B cell (primary cell): Measurements from ENCODE around the gene CRACR2A. TPM values are rescaled to one million over a fixed set of nuclear protein-coding genes. Genes with fewer than 3 reads are reported as not detected.

Experiments used
- ATAC-seq: fragments of 200-7000 bp; cut with Tn5 transposase; one replicate; pipeline ENCODE4 v1.10.0; 2021; ENCODE audit warnings: low read depth, mild to moderate bottlenecking, moderate number of reproducible peaks, moderate library complexity
- CTCF ChIA-PET: fragments of 350-600 bp; sonication (Branson Sonifier 250); formaldehyde crosslinking; loops from one replicate; lab custom pipeline; 2021; ENCODE audit warnings: antibody characterized with exemption, inconsistent platforms; lab: Charles Lee
- POLR2A ChIA-PET: fragments of 350-600 bp; sonication (Branson Sonifier 250); formaldehyde crosslinking; loops from one replicate; lab custom pipeline; 2021; ENCODE audit warnings: antibody characterized with exemption; lab: Charles Lee
- DNase-seq: peaks from one replicate; pipeline ENCODE4 v3.0.0; 2013
- H2AFZ ChIP-seq: 2 replicates; pipeline ENCODE4 v1.6.1; 2012; ENCODE audit warnings: mild to moderate bottlenecking, low read depth, low read length; ENCODE audit not compliant: insufficient read depth, poor library complexity, severe bottlenecking
- H3K27ac ChIP-seq, 2 donors: 1 replicate in 1 of 2; 2 replicates in 1 of 2; pipeline ENCODE4 v1.5.1; 2012 to 2013; ENCODE audit warnings: low read length in 2 of 2, mild to moderate bottlenecking in 2 of 2, moderate library complexity in 1 of 2
- H3K27me3 ChIP-seq, 4 experiments: fragments of 200-600 bp in 1 of 4; sonication (generic) in 1 of 4; replicated peaks in 1 of 4; 1 replicate in 2 of 4; 2 replicates in 2 of 4; pipeline versions ENCODE4 v1.6.1 to v1.7.0; 2013 to 2016; ENCODE audit warnings: low read length in 3 of 4, mild to moderate bottlenecking in 2 of 4, mixed read lengths in 1 of 4, moderate library complexity in 1 of 4; ENCODE audit not compliant: insufficient read depth in 4 of 4, control insufficient read depth in 3 of 4; ENCODE audit errors: control extremely low read depth in 1 of 4
- H3K36me3 ChIP-seq, 2 experiments: replicated peaks in 1 of 2; 1 replicate in 1 of 2; 2 replicates in 1 of 2; pipeline versions ENCODE4 v1.6.1 to v1.7.1; 2013; ENCODE audit warnings: low read length in 1 of 2; ENCODE audit not compliant: insufficient read depth in 2 of 2, control insufficient read depth in 1 of 2; ENCODE audit errors: control extremely low read depth in 1 of 2, extremely low read depth in 1 of 2
- H3K4me1 ChIP-seq, 2 donors: fragments of 200-600 bp in 1 of 2; sonication (generic) in 1 of 2; 1 replicate in 1 of 2; 2 replicates in 1 of 2; pipeline versions ENCODE4 v1.5.1 to v1.6.1; 2013 to 2017; ENCODE audit warnings: low read length in 2 of 2; ENCODE audit not compliant: control insufficient read depth in 2 of 2, insufficient read depth in 2 of 2
- H3K4me2 ChIP-seq: replicated peaks from 2 replicates; pipeline ENCODE3; 2012; ENCODE audit warnings: mild to moderate bottlenecking, low read depth, low read length; ENCODE audit not compliant: poor library complexity, severe bottlenecking
- H3K4me3 ChIP-seq, 5 experiments: fragments of 200-600 bp in 1 of 5; sonication (generic) in 1 of 5; 1 replicate in 3 of 5; 2 replicates in 2 of 5; pipeline versions ENCODE4 v1.5.1 to v1.7.0; 2011 to 2016; ENCODE audit warnings: low read length in 4 of 5, mild to moderate bottlenecking in 4 of 5, low read depth in 2 of 5, control low read depth in 1 of 5, moderate library complexity in 1 of 5; ENCODE audit not compliant: insufficient read depth in 1 of 5; ENCODE audit errors: control extremely low read depth in 1 of 5, extremely low read depth in 1 of 5
- H3K79me2 ChIP-seq: fragments of 200-600 bp; sonication (generic); one replicate; pipeline ENCODE4 v1.6.0; 2016; ENCODE audit warnings: low read length; ENCODE audit not compliant: control insufficient read depth, insufficient read depth
- H3K9ac ChIP-seq: fragments of 200-600 bp; sonication (generic); 2 replicates; pipeline ENCODE4 v1.6.1; 2017; ENCODE audit warnings: mild to moderate bottlenecking, low read length, moderate library complexity
- H3K9me3 ChIP-seq, 3 donors: one replicate each; pipeline versions ENCODE4 v1.6.1 to v1.7.1; 2013; ENCODE audit warnings: low read length in 2 of 3; ENCODE audit not compliant: control insufficient read depth in 2 of 3, insufficient read depth in 1 of 3; ENCODE audit errors: control extremely low read depth in 1 of 3
- H4K20me1 ChIP-seq: 2 replicates; pipeline ENCODE4 v1.6.0; 2012; ENCODE audit warnings: mild to moderate bottlenecking, low read length; ENCODE audit not compliant: insufficient read depth, control insufficient read depth, poor library complexity, severe bottlenecking
- H3K27ac Mint-ChIP-seq: one replicate; pipeline ENCODE4 v1.8.0; 2021; ENCODE audit warnings: mixed read lengths
- H3K27me3 Mint-ChIP-seq: one replicate; pipeline ENCODE4 v1.8.0; 2021; ENCODE audit warnings: mixed read lengths
- H3K4me1 Mint-ChIP-seq: one replicate; pipeline ENCODE4 v1.8.0; 2021; ENCODE audit warnings: mixed read lengths
- H3K4me3 Mint-ChIP-seq: one replicate; pipeline ENCODE4 v1.8.0; 2021; ENCODE audit warnings: mixed read lengths
- H3K9me3 Mint-ChIP-seq: one replicate; pipeline ENCODE4 v1.8.0; 2022; ENCODE audit warnings: mixed read lengths; ENCODE audit not compliant: insufficient read depth
- EZH2 ChIP-seq: IDR thresholded peaks from 2 replicates; pipeline ENCODE4 v1.6.1; 2012; ENCODE audit warnings: borderline replicate concordance, low read depth, mild to moderate bottlenecking, moderate library complexity, low read length; ENCODE audit not compliant: insufficient read depth, poor library complexity, severe bottlenecking
- whole genome bisulfite sequencing: methylation state at CpG from one replicate; pipeline ENCODE4 v1.1.5; 2013; ENCODE audit warnings: missing lambda C conversion rate; ENCODE audit not compliant: insufficient coverage; 5-methylcytosine and 5-hydroxymethylcytosine counted together
- intact Hi-C: fragments of 100-400 bp; cut with micrococcal nuclease; formaldehyde crosslinking; loops from one replicate; pipeline ENCODE4 v1.10.0; 2022
- polyA plus RNA-seq: library from polyadenylated mRNA; depleted of rRNA; stranded (reverse); fragments of >200 nt; gene quantifications from 2 replicates; pipeline ENCODE4 v1.2.3, GENCODE V29; 2012
- total RNA-seq, 2 donors: library from RNA; stranded (reverse); fragments of 120-200 nt in 1 of 2; gene quantifications; 1 replicate in 1 of 2; 2 replicates in 1 of 2; pipeline versions ENCODE4 v1.2.3 to v1.2.4, GENCODE V29; 2013 to 2022
- TF ChIP-seq, protein P1 (sequence below): fragments of 200-600 bp; IDR thresholded peaks from one replicate; pipeline ENCODE4 v1.8.0; 2022; ENCODE audit warnings: antibody characterized with exemption, mild to moderate bottlenecking

Gene CRACR2A
- total and polyA plus RNA-seq, 2 donors (not counting 1 experiment from before 2014, with no cell fraction given), result 15.2 to 26.1 TPM

DNA sequence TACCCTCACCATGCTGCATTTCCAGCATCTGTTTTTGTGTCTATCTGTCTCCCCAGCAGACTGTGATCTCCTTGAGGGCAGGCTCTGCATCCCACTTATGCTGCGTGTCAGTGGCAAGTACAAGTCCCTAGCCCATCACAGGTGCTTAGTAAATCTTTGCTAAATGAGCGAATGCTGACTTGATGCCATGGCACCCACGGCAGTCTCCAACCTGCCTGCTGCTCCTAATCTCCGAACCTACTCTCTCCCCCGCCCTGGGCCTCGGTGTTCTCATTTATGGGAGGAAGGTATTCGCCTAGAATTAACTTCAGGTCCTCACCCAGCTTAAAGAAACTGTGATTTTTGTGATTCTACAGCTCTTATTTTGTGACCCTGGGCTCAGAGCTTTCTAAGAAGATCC is 152.0 kb downstream of the CRACR2A start:
- H4K20me1 ChIP-seq, result no peaks in the 10 kb centered on the region
- TF ChIP-seq, protein P1, sequence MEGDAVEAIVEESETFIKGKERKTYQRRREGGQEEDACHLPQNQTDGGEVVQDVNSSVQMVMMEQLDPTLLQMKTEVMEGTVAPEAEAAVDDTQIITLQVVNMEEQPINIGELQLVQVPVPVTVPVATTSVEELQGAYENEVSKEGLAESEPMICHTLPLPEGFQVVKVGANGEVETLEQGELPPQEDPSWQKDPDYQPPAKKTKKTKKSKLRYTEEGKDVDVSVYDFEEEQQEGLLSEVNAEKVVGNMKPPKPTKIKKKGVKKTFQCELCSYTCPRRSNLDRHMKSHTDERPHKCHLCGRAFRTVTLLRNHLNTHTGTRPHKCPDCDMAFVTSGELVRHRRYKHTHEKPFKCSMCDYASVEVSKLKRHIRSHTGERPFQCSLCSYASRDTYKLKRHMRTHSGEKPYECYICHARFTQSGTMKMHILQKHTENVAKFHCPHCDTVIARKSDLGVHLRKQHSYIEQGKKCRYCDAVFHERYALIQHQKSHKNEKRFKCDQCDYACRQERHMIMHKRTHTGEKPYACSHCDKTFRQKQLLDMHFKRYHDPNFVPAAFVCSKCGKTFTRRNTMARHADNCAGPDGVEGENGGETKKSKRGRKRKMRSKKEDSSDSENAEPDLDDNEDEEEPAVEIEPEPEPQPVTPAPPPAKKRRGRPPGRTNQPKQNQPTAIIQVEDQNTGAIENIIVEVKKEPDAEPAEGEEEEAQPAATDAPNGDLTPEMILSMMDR, result no peak
- no peak for TF ChIP-seq EZH2
- no peak overlapping the region for H3K27ac ChIP-seq
- no peak for ATAC-seq
- 100% methylated on average over 2 of the region's 7 CpGs for WGBS
- no peaks in the 10 kb centered on the region for H3K36me3 ChIP-seq
- no peak overlapping the region for H3K4me2 ChIP-seq
- CTCF ChIA-PET, result no interaction called here
- H3K4me1 Mint-ChIP-seq, result no peaks in the 10 kb centered on the region
- H3K79me2 ChIP-seq, result no peaks in the 10 kb centered on the region
- no peaks in the 10 kb centered on the region for H3K4me1 ChIP-seq
- H2AFZ ChIP-seq, result no peak overlapping the region
- intact Hi-C loops, result no loop called here
- no peak overlapping the region for H3K4me3 ChIP-seq
- no peaks in the 10 kb centered on the region for H3K27me3 ChIP-seq
- H3K9ac ChIP-seq, result no peak overlapping the region
- no peak overlapping the region for H3K4me3 Mint-ChIP-seq
- no peak for DNase-seq
- POLR2A ChIA-PET, result no interaction called here
- peaks cover 9% of the 10 kb centered on the region for H3K27me3 Mint-ChIP-seq
- H3K9me3 ChIP-seq, result no peaks in the 10 kb centered on the region
- H3K9me3 Mint-ChIP-seq, result no peaks in the 10 kb centered on the region
- H3K27ac Mint-ChIP-seq, result no peak overlapping the region

DNA sequence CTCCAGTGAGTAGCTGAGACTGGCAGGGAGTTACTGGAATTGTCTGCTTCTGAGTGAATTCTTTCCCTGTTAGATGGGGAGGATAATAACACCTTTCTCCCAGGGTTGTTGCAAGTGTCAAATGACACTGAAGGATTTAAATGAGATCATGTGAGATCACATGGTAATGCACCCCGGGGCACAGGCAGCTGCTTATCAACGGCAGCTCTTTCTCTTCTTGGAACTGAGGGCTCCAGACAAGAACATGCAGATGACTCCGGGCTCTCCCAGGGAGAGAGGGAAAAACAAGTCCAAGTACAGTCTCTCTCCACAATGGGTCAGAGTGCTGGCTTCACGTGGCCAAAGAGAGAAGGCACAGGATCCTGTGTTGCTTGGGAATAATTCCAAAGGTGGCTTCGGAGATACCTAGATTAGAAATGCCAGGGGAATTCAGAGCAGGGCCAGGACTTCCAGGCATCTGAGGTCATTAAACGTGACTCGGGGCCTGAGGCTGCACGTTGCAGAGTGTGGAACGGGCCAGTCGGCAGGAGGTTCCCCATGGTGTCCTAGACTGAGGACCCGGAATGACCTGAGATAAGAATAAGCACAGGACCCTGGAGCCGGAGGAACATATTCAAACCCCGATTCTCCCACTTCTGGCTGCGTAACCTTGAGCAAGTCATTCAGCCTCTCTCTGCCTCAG is 152.7 kb downstream of the CRACR2A start:
- CTCF ChIA-PET, result no interaction called here
- no peaks in the 10 kb centered on the region for H3K9me3 ChIP-seq
- H3K27me3 ChIP-seq, result no peaks in the 10 kb centered on the region
- intact Hi-C loops, result no loop called here
- H3K4me1 Mint-ChIP-seq, result no peaks in the 10 kb centered on the region
- H3K4me2 ChIP-seq, result no peak overlapping the region
- peaks cover 11% of the 10 kb centered on the region for H3K27me3 Mint-ChIP-seq
- H3K27ac ChIP-seq, result no peak overlapping the region
- 89% methylated on average over 11 of the region's 14 CpGs for WGBS
- H3K9me3 Mint-ChIP-seq, result no peaks in the 10 kb centered on the region
- no peak overlapping the region for H3K4me3 Mint-ChIP-seq
- no peak overlapping the region for H2AFZ ChIP-seq
- H3K27ac Mint-ChIP-seq, result no peak overlapping the region
- DNase-seq, result no peak
- POLR2A ChIA-PET, result no interaction called here
- H4K20me1 ChIP-seq, result no peaks in the 10 kb centered on the region
- no peaks in the 10 kb centered on the region for H3K4me1 ChIP-seq
- no peaks in the 10 kb centered on the region for H3K79me2 ChIP-seq
- no peak overlapping the region for H3K4me3 ChIP-seq
- no peak for TF ChIP-seq EZH2
- TF ChIP-seq, protein P1, result no peak
- no peak overlapping the region for H3K9ac ChIP-seq
- no peaks in the 10 kb centered on the region for H3K36me3 ChIP-seq
- ATAC-seq, result no peak
